Nephron progenitor cell (in vitro differentiated cells): ENCODE measurements around the gene POC1B.
"Not testable (repeated sequence)": the region's sequence is repeated elsewhere in the genome, so short reads cannot be mapped to it uniquely, and the experiment has no call there.

Experiments
- DNase-seq: peaks from one replicate; pipeline ENCODE4 v3.0.0; 2021
- H3K27ac Mint-ChIP-seq: 2 replicates; pipeline ENCODE4 v1.8.0; 2021; ENCODE audit warnings: mild to moderate bottlenecking, moderate library complexity, mixed read lengths
- H3K27me3 Mint-ChIP-seq: 2 replicates; pipeline ENCODE4 v1.8.0; 2021; ENCODE audit warnings: mild to moderate bottlenecking, low read depth, mixed read lengths; ENCODE audit not compliant: poor library complexity
- H3K36me3 Mint-ChIP-seq: 2 replicates; pipeline ENCODE4 v1.8.0; 2021; ENCODE audit warnings: low read depth, mixed read lengths
- H3K4me1 Mint-ChIP-seq: 2 replicates; pipeline ENCODE4 v1.8.0; 2021; ENCODE audit warnings: mixed read lengths
- H3K4me3 Mint-ChIP-seq: 2 replicates; pipeline ENCODE4 v1.8.0; 2021; ENCODE audit warnings: mild to moderate bottlenecking, moderate library complexity, mixed read lengths
- H3K9me3 Mint-ChIP-seq: 2 replicates; pipeline ENCODE4 v1.8.0; 2021; ENCODE audit warnings: mild to moderate bottlenecking, moderate library complexity, mixed read lengths
- TF ChIP-seq, protein P1 (sequence below): fragments of 200-600 bp; sonication (generic); IDR thresholded peaks from 2 replicates; pipeline ENCODE4 v1.5.0; 2021; ENCODE audit warnings: antibody characterized with exemption

Gene POC1B

DNA sequence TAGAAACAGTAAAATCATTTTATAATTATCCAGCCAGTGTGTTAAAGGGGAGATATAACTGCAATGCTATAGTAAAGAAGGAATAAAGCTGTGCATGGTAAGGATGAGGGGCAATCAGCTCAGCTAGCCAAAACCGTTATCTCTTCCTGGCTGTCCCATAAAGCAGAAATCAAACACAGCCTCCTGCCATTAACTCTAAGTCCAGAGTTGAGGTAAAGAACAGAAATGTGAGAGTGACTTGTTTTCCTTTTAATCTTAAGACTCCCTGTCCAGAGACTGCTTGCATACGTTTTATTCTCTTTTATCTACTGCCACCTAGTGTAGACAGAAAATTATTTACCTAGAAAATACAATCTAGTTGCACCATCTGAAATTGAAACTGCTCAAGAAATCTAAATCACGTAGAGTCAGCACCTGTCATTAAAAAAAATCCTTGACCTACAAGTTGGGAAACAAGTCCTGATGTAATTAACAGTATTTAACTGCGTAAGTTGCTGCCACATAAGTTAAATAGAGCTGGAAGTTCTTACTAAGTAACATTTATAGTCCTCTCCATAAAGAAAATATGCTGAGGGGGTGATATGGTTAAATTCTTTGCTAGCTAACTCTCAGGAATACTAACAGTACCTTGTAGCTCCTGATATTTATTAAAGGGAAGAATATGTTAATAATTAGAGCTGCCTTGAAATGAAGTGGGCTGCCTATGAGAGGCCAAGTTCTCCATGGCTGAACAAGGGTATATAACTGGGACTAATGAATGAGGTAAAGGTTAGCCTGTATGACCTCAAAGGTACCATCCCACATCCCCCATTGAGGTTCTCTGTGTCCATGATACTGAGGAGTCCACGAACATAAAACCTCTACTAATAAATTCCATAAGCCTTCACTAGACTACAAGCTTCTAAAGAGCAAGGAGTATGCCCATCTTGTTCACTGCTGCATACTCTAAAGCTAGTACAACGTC lies 63.9 kb downstream of the POC1B start:
- Mint-ChIP-seq H3K36me3 (no peaks in the 10 kb centered on the region), H3K27me3 (no peaks in the 10 kb centered on the region), H3K4me3 (no peak overlapping the region), H3K9me3 (no peaks in the 10 kb centered on the region), H3K27ac (no peak overlapping the region), H3K4me1 (peaks cover 52% of the 10 kb centered on the region)
- DNase-seq = no peak
- TF ChIP-seq, protein P1, sequence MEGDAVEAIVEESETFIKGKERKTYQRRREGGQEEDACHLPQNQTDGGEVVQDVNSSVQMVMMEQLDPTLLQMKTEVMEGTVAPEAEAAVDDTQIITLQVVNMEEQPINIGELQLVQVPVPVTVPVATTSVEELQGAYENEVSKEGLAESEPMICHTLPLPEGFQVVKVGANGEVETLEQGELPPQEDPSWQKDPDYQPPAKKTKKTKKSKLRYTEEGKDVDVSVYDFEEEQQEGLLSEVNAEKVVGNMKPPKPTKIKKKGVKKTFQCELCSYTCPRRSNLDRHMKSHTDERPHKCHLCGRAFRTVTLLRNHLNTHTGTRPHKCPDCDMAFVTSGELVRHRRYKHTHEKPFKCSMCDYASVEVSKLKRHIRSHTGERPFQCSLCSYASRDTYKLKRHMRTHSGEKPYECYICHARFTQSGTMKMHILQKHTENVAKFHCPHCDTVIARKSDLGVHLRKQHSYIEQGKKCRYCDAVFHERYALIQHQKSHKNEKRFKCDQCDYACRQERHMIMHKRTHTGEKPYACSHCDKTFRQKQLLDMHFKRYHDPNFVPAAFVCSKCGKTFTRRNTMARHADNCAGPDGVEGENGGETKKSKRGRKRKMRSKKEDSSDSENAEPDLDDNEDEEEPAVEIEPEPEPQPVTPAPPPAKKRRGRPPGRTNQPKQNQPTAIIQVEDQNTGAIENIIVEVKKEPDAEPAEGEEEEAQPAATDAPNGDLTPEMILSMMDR = peak; percentile 53

DNA sequence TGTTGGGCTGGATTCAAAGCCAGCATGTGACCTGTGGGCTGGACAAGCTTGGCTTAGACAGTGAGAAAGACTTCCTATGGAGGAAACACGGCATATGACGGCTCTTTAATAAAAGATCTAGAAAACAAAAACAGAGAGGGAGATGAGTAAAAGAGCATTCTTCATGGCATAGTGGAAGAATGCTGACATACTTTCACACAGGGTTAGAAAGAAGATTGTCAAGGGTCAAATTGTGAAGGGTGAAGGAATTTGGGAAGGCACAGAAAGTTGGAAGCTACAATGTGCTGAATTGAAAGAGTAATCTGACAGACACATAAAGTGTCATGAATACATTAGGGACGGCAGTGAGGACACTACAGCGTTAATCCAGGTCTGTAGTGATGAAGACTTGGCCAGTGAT lies 64.7 kb downstream of the POC1B start:
- H3K4me3 Mint-ChIP-seq = peak overlapping the region; percentile 13
- DNase-seq = no peak
- no peak overlapping the region for H3K27ac Mint-ChIP-seq
- TF ChIP-seq, protein P1 = no peak
- no peaks in the 10 kb centered on the region for H3K27me3 Mint-ChIP-seq
- H3K9me3 Mint-ChIP-seq = no peaks in the 10 kb centered on the region
- peaks cover 52% of the 10 kb centered on the region for H3K4me1 Mint-ChIP-seq
- no peaks in the 10 kb centered on the region for H3K36me3 Mint-ChIP-seq

DNA sequence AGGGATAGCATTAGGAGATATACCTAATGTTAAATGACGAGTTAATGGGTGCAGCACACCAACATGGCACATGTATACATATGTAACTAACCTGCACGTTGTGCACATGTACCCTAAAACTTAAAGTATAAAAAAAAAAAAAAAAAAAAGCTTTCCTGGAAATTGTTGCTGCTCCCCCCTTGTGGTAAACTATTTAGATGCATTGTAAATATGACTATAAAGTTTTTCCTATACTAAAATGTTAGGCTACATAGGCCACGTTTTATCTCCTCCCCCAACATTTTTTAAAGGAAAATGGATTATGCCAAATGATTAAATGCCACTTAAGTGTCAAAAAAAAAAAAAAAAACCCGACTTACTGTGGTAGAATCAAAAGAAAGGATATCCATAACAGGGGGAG lies 66.6 kb downstream of the POC1B start:
- H3K27ac Mint-ChIP-seq, H3K9me3 Mint-ChIP-seq, H3K27me3 Mint-ChIP-seq, H3K4me3 Mint-ChIP-seq, DNase-seq, H3K36me3 Mint-ChIP-seq: not testable (repeated sequence)
- H3K4me1 Mint-ChIP-seq = peaks cover 58% of the 10 kb centered on the region

DNA sequence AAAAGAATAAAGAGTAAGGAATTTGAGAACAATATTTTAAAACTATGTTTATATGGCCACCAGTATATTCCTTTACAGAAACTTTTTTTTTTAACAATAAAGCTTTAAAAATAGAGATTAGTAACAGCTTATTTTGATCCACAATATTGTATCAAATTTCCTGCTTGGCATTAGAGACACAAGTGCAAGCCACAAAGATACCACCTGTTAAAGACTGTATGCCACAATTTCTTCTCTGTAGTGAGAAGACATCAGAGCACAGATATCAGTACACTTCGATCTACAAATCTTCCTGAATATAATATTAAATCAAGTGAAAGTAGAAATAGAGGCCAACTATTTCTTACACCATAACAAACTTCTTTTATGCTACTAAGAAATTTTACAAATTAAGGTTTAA lies 69.3 kb downstream of the POC1B start:
- Mint-ChIP-seq H3K4me1 (peaks cover 70% of the 10 kb centered on the region), H3K9me3 (no peaks in the 10 kb centered on the region), H3K36me3 (no peaks in the 10 kb centered on the region), H3K27me3 (no peaks in the 10 kb centered on the region), H3K27ac (no peak overlapping the region), H3K4me3 (no peak overlapping the region)
- no peak for DNase-seq
- TF ChIP-seq, protein P1 = no peak

DNA sequence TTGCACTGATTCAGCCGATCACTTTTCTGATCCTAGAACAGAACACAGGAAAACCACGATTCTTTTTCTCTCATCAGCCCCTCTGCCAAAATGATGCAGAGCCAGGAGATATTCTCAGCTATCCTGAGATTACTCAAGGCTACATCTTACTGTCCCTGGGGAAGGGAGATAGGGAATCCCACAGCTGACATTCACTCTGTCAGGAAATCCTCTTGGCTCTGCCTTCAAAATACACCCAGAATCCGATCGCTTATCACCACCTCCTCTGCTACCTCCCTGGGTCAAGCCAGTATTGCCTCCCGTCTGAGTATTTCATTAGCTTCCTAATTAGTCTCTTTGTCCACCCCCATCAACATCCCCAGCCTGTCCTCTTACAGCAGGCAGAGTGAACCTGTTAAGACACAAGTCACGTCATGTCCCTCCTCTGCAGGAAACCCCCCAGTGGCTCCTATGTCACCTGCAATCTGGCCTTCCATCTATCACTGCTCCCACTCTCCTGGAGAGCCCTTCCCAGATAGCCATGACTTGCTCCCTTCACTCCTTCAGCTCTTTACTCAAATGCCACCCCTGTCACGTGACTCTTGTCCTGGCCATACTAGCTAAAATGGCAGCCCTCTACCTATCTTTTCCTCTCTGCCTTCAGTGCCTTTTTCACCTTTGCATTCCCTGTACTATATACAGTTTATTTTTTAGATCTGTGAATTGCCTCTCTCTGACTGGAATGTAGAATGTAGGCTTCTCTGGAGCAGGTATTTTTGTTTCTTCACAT lies 71.6 kb downstream of the POC1B start:
- H3K9me3 Mint-ChIP-seq = no peaks in the 10 kb centered on the region
- DNase-seq = no peak
- H3K27me3 Mint-ChIP-seq = no peaks in the 10 kb centered on the region
- TF ChIP-seq, protein P1 = no peak
- H3K4me3 Mint-ChIP-seq = peak overlapping the region; percentile 45
- H3K36me3 Mint-ChIP-seq = no peaks in the 10 kb centered on the region
- H3K27ac Mint-ChIP-seq = peak overlapping the region; percentile 99
- H3K4me1 Mint-ChIP-seq = peaks cover 70% of the 10 kb centered on the region
